GM19025 (cell line): ENCODE data around the gene RAB23.

Experiments used
- ATAC-seq: cut with Tn5 transposase; IDR thresholded peaks from one replicate; pipeline ENCODE4 v1.9.1; 2021; ENCODE audit warnings: mild to moderate bottlenecking, low read depth, moderate library complexity; ENCODE audit not compliant: unreplicated experiment

RAB23 gene

DNA sequence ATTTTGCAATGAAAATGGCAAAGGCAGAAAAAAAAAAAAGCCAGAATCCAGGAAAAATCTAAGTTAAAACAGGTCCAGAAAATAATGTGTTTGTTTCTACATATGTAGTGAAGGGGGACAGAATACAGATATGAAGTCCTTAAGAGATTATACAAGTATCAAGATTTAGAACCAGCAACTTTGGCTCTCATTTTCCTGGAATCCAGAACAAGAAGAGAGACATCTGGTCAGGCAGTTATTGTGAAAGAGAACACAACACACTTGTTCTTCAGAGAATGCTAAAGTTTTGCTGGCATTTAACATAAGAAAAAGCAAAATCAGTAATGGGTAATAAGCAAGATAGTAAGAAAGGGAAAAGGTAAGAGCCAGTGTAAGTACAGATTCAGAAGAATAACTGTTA lies 28.9 kb downstream of the RAB23 start:
- no peak for ATAC-seq

DNA sequence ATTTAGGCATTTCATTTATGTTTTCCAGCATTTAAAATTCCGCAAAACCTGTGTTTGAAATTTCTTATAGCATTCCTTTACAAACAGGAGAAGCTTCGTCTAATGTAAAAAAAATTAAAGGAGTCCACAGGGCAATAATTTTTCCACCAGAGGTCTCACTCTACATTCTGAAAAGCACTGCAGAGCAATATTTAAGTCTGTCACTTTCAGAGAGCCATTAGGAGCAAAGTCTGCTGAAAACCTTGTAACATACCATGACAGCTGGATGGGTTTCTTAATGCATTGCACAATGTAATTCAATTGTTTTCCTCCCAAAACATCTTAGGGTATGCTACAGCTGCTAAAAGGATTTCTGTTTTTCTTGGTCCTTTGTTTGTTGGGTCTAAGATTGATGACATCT lies 32.0 kb downstream of the RAB23 start:
- no peak for ATAC-seq

DNA sequence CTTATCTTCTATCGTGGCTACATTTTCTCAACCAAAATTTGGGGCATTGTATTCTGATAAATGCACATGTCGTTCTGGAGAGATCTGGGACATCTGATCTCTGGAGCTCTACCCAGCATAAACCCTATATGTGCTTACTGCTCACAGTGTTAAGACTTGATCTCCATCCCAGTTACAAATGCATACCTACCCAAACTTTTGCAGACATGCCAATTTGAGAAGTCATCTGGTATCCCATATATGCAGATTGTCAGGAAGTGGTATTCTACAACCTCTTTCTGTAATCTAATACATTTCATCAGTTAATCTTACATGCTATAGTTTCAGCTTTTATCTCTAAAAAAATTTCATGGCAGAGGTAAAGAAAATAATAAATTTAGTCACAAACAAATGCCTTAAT lies 38.8 kb downstream of the RAB23 start:
- ATAC-seq: no peak

DNA sequence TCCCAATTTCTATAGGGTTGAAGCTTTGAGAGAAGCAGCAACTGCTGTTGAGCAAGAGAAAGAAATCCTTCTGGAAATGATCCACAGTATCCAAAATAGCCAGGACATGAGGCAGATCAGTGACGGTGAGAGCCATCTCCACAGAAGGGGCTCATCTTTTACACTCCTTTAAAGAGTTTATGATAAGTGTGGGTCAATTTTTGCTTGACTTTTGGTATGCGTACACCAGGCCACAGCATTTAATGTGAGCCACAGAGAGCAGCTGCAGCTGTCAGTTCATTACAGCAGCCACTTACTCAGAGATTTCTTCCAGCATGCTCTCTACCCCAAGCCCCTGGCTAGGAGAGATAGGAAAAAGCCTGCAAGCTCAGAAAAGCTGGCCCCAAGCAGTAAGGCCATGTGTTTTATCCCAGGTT lies 40.1 kb downstream of the RAB23 start:
- no peak for ATAC-seq

DNA sequence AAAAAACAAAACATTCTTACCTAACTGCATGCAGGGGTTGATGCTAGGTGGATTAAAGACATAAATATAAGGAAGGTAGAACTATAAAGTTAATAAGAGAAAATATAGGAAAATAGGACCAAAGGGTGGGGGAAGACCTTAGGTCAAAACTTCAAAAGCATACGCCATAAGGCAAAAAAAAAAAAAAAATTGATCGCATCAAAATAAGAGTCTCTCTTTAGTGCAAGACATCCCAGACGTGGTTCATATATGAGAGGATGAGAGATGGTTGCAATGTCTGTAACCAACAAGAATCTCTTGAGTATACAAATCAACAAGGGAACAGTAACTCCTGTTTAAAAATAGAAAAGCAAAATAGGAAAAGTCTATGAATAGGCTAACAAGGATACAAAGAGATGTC lies 41.5 kb downstream of the RAB23 start:
- ATAC-seq: no peak

DNA sequence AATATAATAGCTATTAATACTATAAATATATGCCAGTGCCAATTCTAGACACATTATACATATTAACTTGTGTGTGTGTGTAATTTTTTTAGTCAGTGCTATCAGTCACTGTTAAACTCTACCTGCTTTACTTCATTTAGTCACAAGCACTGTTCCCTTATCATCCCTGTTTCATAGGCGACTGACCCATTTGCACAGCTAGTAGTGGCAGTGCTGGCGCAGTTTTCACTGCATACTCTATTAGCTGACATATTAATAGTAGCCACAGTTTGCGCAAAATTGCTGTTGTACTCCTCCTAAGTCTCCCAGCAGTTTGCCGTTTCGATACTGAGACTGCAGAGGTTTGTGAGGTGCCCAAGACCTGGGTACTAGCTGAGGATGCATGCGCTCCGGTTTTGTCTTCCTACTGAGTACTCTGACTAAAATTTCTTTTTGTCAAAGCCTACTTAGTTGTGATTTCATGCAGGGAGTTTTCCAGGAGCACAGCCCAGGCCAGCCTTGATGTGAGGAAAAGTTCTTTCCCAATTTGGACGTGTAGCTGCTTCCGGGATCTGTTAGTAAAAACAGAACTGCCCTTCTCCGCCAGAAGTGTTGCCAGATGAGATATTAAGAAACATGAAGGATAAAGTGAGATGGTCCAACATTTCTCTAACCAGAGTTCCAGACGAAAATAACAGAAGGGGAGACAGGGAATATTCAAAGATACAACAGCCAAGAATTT lies 44.4 kb downstream of the RAB23 start:
- no peak for ATAC-seq

DNA sequence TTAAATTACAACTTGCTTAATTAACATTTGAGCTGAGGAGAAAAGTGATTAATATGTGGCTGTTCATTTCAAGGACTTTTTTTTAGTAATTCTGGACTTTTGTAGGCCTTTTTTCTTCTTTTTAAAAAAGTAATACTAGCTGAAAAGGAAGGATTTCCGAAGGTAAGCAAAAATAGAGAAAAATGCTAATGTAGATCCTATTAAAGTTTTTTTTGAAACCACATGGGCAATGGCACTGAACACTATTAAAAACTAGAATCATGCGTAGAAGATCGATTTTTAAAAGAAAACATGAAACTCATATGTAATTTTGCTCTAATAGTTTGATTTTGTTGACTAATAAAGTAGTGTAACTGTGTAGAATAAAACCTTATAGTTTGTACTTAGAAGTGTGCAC lies 47.6 kb downstream of the RAB23 start:
- no peak for ATAC-seq

DNA sequence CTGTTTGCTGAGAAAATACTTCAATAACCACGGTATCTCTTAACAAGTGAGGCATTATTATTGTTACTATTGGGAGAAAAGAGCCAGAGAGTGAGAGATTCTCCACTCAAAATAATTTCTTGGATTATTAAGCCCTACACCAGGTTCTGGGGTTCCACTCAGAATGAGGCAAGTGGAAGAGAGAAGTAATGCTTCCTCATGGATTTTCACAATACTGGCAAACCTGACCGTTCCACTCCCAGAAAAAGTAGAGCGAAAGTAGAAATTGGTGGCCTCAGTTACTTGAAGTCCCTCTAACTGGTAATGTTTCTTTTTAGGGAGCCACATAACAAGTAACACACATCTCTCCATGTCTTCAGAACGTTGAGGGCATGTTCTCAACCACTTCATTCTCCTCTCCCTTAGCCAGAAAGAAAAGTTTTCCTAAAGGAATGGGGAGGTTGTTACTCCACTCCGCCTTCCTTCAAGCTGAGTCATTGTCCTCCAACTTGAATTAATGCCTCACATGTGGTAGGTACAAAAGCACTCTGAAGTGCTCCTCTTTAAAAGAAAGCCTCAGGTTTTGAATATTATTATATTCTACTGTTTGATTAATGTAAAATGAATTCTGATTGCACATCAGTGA lies 48.1 kb downstream of the RAB23 start:
- no peak for ATAC-seq

DNA sequence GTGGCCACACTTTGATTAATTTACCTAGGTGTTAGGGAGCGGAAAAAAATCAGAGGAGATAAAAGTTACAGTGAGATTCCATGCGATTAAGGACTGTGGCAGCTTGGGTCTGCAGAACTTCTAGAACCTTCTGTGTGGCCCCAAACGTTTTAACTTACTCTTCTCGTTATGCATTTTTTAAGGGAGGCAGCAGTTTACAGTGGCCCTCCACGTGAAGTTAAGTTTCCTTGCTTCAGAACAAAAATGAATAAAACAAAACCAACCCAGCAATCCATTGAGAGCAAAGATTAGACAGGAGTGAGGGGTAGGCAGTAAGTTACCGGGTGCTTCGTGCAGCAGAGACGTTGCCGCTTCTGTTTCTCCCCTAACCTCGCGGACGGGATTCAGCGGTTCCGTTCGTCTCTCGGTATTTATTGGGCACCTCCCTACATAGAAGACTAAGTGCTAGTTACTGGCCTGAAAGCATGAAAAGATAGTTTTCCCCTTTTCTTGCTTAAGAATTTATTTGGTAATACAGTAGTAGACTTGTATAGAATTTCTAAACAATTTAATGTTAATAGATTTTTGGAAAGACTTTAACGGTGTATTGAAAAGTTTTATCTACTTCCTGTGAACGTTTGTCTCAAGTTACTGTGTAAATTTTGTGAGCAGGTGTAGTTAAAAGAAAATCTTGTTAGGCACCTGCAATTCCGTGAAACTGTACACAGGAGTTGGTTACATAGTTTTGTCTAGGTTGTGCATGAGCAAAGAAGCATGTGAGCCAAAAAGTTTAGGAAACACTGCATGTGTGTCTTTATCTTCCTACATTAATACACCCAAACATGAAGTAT lies 48.8 kb downstream of the RAB23 start:
- no peak for ATAC-seq

DNA sequence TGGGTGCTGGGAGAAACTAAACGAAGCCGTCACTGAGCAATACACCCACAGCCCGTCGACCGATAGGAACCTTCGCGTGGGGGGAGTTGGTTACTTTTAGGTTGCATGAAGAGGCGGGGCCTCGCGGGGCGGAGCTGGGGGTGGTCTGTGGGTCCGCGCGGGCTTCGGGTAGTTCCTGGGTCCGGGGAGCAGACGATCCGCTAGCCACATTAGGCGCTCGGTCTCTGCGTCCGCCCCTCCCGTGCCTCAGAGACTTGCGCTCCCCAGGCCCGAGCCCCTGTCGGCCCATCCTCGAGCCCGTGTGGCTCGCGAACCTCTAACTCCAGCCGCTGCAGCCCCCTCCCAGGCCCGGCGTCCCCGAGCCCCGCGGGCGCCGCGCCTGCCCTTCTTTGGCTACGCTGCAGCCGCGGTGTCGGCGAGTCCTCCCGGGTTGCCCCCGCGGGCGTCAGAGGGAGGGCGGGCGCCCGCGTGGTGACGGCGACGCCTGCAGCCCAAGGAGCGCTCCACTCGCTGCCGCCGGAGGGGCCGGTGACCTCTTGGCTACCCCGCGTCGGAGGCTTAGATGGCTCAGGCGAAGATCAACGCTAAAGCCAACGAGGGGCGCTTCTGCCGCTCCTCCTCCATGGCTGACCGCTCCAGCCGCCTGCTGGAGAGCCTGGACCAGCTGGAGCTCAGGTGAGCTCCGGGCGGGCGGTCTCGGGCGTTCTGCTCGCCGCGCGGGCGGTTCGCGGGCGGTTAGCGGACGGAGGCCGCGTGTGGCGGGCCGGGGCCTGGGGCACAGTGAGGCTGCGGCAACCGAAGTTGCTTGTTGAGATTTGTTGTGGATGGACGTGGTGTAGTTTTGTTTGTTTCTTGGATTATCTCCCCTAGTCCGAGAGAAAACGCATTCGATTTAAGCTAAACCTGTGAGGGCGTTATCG lies 49.7 kb downstream of the RAB23 start, which contains the start of gene BAG2:
Gene BAG2 (plus strand): TSS at position 191 of the 920 bp plus-strand sequence. CDS start 372 bp downstream, at position 563.
- ATAC-seq: peak; percentile 89

DNA sequence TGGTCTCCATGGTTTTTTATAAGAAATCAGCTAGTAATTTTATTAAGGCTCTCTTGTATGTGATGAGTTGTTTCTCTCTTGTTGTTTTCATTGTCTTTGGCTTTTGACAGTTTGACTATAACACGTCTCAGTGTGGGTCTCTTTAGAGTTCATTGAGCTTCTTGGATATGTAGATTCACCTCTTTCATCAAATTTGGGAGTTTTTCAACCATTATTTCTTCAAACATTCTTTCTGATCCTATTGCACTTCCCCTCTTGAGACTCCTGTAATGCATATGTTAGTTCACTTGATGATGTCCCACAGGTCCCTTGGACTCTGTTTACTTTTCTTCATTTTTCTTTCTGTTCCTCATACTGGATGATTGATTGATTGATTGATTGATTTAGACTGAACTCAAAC lies 57.0 kb downstream of the RAB23 start:
- ATAC-seq: no peak

DNA sequence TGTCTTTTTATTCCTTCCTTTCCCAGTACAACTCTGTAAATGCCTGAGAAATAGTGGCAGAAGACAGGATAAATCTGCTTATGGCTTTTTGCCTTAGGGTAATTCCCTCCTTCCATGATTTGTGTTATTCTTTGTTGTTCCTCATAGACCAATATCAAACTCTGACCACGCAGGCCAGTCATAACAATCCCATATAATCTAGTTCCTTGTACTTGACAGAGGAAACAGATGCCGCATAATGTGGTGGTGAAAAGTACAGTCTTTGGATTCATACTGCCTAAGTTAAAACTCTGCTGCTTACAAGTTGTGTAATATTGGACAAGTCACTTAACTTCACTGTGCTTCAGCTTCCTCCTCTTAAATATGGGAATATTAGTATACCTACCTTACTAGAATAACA lies 58.2 kb downstream of the RAB23 start:
- no peak for ATAC-seq

DNA sequence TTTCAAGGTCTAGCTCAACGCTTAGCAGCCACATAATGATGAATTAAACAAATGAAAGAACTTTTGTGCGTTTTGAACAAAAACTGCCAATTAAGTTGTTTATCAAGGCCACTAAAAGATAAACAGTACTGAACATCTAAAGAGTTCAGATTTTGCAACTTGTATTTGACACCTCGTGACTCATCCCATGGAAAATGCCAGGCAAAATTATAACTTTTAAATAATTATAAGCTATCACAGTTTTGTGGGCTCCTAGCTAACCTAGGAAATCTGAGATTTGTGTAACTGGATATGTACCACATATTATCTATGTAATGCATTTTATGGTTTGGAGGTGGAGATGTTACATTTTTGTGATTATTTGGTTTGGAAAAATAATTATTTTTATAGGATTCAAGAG lies 59.6 kb downstream of the RAB23 start:
- no peak for ATAC-seq

DNA sequence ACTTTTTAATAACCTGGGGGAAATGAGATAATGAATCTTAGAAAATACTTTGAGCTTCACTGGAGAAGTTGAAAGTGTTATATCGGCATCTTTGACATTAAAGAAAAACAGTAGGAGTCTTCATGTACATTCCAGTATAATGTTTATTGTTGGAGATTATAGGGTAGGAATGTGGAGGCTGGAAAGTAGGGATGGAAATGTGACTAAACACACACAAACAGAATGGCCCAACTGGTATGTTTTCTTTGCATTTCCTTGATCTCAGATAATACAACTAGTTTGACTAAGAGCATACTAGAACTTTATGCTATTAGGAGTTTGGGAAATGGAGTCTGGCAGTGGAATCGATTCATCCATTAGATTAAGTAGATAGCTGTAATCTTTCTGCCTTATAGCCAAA lies 60.1 kb downstream of the RAB23 start:
- ATAC-seq: no peak

DNA sequence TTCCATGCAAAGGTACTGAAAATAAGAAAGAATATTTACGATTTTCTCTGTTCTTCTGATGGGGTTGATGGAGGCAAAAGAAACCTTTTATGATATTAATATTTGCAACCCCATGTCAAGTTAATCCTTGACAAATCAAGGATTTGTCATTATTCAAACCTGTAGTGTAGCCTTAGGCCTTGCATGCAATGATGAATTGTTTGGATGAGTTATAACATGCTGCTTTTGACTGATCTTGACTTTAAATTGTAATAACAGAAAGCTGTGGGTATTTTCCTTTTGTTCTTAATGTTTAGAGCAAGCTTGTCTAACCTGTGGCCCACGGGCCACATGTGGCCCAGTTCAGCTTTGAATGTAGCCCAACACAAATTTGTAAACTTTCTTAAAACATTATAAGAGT lies 63.0 kb downstream of the RAB23 start:
- no peak for ATAC-seq

DNA sequence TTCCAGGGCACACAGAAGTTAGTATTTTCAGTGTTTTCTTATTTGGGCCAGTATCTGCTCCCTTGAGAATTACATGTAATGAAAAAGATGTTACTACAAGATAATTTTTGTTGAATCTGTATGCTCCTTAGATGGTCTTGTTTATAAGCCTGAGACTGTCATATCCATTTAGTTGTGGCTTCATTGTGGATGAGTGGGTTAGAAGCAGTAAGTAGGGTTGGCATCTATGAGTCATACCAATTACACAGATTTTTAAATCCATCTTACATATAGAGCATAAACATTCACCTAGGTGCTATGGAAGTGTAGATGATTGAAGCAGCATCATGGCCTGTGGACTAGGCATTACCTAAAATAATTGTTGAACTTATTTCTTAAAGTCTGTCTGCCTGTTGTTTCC lies 63.4 kb downstream of the RAB23 start:
- no peak for ATAC-seq

DNA sequence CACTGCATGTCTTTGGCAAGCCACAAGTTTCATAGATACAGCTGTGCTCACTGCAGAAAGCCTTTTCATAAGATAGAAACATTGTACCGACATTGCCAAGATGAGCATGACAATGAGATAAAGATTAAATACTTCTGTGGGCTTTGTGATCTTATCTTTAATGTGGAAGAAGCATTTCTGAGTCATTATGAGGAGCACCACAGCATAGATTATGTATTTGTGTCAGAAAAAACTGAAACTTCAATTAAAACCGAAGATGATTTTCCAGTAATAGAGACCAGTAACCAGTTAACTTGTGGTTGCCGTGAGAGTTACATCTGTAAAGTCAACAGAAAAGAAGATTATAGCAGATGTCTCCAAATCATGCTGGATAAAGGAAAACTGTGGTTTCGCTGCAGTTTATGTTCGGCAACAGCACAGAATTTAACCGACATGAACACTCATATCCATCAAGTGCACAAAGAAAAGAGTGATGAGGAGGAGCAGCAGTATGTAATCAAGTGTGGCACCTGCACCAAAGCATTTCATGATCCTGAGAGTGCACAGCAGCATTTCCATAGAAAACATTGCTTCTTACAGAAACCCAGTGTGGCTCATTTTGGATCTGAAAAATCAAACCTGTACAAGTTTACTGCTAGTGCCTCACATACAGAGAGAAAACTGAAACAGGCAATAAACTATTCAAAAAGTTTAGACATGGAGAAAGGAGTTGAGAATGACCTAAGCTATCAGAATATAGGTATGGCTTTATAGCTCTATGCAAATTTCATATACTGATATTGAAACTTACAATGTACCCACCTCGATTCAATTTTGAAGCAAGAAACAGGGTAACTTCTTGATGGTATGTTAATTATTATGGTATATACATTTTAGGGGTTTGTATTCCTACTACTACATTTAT lies 73.9 kb downstream of the RAB23 start:
- ATAC-seq: no peak

DNA sequence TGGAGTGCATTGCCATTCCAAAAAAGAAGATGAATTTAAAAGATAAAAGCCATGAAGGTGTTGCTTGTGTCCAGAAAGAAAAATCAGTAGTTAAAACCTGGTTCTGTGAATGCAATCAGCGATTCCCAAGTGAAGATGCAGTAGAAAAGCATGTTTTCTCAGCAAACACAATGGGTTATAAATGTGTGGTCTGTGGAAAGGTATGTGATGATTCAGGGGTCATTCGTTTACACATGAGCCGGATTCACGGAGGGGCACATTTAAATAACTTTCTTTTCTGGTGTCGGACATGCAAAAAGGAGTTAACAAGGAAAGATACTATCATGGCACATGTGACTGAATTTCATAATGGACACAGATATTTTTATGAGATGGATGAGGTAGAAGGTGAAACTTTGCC lies 74.7 kb downstream of the RAB23 start:
- no peak for ATAC-seq

DNA sequence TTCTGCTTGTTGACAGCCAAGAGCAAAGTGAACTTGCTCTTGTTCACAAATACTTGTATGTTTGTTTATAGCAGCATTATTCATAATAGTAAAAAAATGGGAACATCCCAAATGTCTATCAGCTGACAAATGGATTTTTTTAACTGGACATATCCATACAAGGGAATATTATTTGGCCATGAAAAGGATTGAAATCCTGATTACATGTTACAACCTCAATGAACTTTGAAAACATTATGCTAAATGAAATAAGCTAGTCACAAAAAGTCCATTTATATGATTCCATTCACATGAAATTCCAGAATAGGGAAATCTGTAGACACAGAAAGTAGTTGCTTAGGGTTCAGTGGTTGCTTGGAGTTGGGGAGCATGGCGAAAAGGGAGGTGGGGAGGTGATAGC lies 78.4 kb downstream of the RAB23 start:
- ATAC-seq: no peak

DNA sequence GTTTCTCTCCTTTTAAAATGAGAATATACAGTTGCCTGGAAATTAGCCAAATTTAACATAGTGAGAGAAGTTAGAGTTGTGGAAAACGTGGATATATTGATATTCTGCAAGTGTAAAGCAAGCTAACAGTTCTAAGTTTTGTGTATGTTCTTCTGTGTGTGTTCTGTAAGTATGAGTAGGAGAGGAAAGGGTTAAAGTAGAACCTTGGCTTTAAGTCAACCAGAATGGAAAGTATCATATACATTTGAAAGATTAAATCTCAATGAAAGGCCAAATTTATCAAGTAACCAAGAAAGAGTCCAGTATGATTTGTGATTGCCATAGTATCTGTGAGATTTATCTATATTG lies 80.0 kb downstream of the RAB23 start:
- ATAC-seq: no peak
